GM18526 (cell line): ENCODE results near the gene RTCA.

ENCODE experiments used
- POLR2A ChIP-seq: IDR thresholded peaks from 3 replicates; pipeline ENCODE4 v1.6.1; 2011; ENCODE audit not compliant: insufficient read length; ENCODE audit errors: extremely low read depth

RTCA gene

GRCh38 chr1:100250264-100250663, 15.8 kb upstream of the RTCA start:
- TF ChIP-seq POLR2A = no peak

- TF ChIP-seq POLR2A = no peak
Observed at GRCh38 chr1:100250807-100251206, 15.2 kb upstream of the RTCA start.

GRCh38 chr1:100252901-100253300, 13.1 kb upstream of the RTCA start:
- TF ChIP-seq POLR2A = no peak

- TF ChIP-seq POLR2A = no peak
Observed at GRCh38 chr1:100253552-100253951, 12.5 kb upstream of the RTCA start.

GRCh38 chr1:100261686-100262085, 4.3 kb upstream of the RTCA start:
- no peak for TF ChIP-seq POLR2A

- no peak for TF ChIP-seq POLR2A
Observed at GRCh38 chr1:100265562-100265930, 470 bp upstream of the RTCA start.

- TF ChIP-seq POLR2A = no peak
Observed at GRCh38 chr1:100266741-100267140, 725 bp downstream of the RTCA start.

GRCh38 chr1:100267284-100267683, 1.3 kb downstream of the RTCA start:
- no peak for TF ChIP-seq POLR2A

- no peak for TF ChIP-seq POLR2A
Observed at GRCh38 chr1:100268202-100268601, 2.2 kb downstream of the RTCA start.

GRCh38 chr1:100277866-100278265, 11.8 kb downstream of the RTCA start:
- TF ChIP-seq POLR2A = no peak

GRCh38 chr1:100279358-100279923, 13.4 kb downstream of the RTCA start:
- TF ChIP-seq POLR2A = no peak

- TF ChIP-seq POLR2A = no peak
Observed at GRCh38 chr1:100279954-100280682, 14.1 kb downstream of the RTCA start.

- no peak for TF ChIP-seq POLR2A
Observed at GRCh38 chr1:100284591-100284990, 18.6 kb downstream of the RTCA start.

GRCh38 chr1:100287162-100287561, 21.1 kb downstream of the RTCA start:
- no peak for TF ChIP-seq POLR2A

- TF ChIP-seq POLR2A = no peak
Observed at GRCh38 chr1:100290291-100290690, 24.3 kb downstream of the RTCA start.

GRCh38 chr1:100292711-100293110, 26.7 kb downstream of the RTCA start:
- TF ChIP-seq POLR2A = no peak

- TF ChIP-seq POLR2A = no peak
Observed at GRCh38 chr1:100296140-100296539, 30.1 kb downstream of the RTCA start.

- no peak for TF ChIP-seq POLR2A
Observed at GRCh38 chr1:100298512-100298911, 32.5 kb downstream of the RTCA start.
